ENCODE data around the gene MGMT.
A peak's percentile ranks its signal among the peaks of the same experiment; 100 is the strongest.

Gene MGMT

DNA sequence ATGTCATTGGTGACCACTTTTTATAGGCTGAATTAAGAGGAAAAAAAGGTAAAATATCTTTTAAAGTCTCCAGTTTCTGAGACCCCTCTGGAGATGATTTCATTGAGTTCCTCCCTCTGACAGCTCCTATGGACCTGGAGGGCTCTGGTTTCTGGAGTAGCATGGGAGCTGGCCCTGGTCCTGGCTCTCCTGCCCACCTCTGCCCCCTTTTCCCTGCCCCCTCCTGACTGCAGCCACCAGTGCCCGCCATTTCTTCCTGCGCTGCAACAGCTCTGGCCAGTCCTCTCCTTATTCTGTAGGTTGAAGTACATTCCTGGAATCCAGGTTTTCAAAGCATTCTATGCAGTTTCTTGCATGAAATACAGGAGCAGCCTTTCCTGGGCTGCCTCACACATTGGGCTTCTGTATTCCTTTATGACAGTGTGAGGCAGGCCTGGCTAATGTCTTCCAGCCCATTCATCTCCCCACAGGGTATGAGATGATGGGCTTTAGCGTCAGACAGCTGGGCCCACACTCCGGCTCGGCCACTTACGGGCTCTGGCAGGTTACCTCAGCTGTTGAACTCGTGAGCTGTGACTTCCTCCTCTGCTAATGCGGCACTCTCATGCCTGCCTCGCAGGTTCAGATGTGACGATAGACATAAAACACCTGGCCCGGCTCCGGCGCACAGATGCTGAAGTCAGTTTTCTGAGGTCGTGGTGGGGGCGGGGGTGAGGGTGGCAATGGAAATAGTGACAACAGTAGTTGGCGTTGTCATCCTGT lies 101.7 kb downstream of the MGMT start:
- no peak overlapping the region for H3K27ac ChIP-seq
- peaks cover 0 to 15% (median 8%) of the 10 kb centered on the region in 11 experiments; a peak in 12 of 22 replicates for H3K9me3 ChIP-seq (replicated peaks in 1 of 11)
- no peak overlapping the region for H3K9ac ChIP-seq
- no peak overlapping the region for H3K4me3 ChIP-seq
- peak overlapping the region in 3 of 11 experiments; percentile 1 to 32 (median 2); a peak in 3 of 22 replicates for H3K4me2 ChIP-seq
- H4K20me1 ChIP-seq, result peaks cover 0 to 3% (median 0%) of the 10 kb centered on the region in 11 experiments; a peak in 2 of 22 replicates
- no peak for TF ChIP-seq Cebpa-rat (IDR thresholded peaks at IDR 0.05)
- peaks cover 4 to 36% (median 27%) of the 10 kb centered on the region in 11 experiments; a peak in 17 of 22 replicates for H3K36me3 ChIP-seq
- H3K27me3 ChIP-seq, result no peaks in the 10 kb centered on the region
- H3K4me1 ChIP-seq, result peaks cover 0 to 12% (median 0%) of the 10 kb centered on the region in 10 experiments; a peak in 5 of 20 replicates

DNA sequence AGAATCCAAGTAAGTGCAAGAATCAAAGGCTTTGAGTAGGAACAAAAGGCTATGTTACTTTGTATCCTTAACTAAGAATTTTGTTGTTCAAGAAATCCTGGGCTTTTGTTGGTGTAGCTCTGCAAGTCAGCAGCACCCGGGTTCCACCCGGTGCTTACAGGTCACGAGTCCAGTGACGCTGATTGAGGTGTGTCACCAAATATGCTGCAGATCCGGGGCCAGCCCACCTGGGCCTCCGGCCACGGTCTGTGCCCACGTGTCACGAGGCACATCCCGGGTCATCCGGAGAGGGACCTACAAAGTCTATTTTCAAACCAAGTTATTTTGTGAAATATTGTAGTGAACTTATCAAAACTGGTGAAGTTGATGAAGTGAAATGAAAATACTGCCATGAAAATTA lies 103.1 kb downstream of the MGMT start:
- H3K27me3 ChIP-seq, result no peaks in the 10 kb centered on the region
- TF ChIP-seq Cebpa-rat (IDR thresholded peaks at IDR 0.05), result no peak
- no peak overlapping the region for H3K27ac ChIP-seq
- H3K9ac ChIP-seq, result no peak overlapping the region
- peaks cover 6 to 27% (median 19%) of the 10 kb centered on the region in 11 experiments; a peak in 20 of 22 replicates for H3K9me3 ChIP-seq (replicated peaks in 1 of 11)
- peaks cover 0 to 3% (median 0%) of the 10 kb centered on the region in 11 experiments; a peak in 2 of 22 replicates for H4K20me1 ChIP-seq
- peaks cover 0 to 12% (median 0%) of the 10 kb centered on the region in 10 experiments; a peak in 5 of 20 replicates for H3K4me1 ChIP-seq
- no peak overlapping the region for H3K4me3 ChIP-seq
- no peak overlapping the region for H3K4me2 ChIP-seq
- peaks cover 10 to 48% (median 27%) of the 10 kb centered on the region in 11 experiments; a peak in 18 of 22 replicates for H3K36me3 ChIP-seq

DNA sequence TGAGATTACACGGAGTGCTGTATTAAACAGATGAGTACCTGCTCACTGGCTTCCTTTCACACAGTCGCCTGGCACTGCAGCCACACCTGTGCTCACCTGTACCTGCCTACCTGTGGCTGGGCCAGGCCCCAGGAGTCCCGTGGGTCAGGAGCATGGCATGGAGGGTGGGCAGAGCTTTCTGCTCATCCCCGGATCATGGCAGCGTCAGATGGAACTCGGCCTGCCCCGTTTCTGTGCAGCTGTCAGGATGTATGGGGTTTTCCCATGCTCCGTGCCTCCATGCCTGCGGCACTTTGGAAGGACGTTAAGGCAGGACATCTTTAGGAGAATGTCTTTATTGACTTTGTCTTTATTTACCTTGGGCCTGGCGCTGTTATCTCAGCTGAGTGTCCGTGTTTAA lies 112.2 kb downstream of the MGMT start:
- Histone ChIP-seq H3K9ac (no peak overlapping the region), H3K4me1 (peaks cover 0 to 25% (median 17%) of the 10 kb centered on the region in 10 experiments; a peak in 13 of 20 replicates), H4K20me1 (no peaks in the 10 kb centered on the region), H3K27ac (no peak overlapping the region), H3K36me3 (peaks cover 0 to 27% (median 7%) of the 10 kb centered on the region in 11 experiments; a peak in 11 of 22 replicates), H3K9me3 (replicated peaks in 1 of 11) (peaks cover 6 to 40% (median 27%) of the 10 kb centered on the region in 11 experiments; a peak in 21 of 22 replicates), H3K27me3 (no peaks in the 10 kb centered on the region), H3K4me3 (no peak overlapping the region), H3K4me2 (no peak overlapping the region)
- no peak for TF ChIP-seq Cebpa-rat (IDR thresholded peaks at IDR 0.05)

DNA sequence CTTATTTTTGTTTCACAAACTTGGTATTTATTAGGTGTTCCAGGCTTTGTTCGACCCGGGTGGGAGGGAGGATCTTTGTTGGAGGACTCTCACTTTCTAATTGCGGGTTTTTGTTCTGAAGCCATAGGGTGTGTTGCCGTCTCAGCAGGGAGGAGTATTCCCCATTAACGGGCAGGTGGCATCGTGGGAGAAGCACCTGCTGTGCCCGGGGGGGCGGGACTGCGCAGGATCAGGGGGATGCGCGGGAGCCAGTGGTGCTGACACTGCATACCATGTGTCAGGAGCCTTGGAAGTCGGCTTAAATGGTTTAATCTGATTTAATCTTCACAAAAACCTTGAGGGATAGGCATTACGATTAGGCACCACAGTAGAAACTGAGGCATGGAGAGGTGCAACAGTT lies 113.0 kb downstream of the MGMT start:
- peak overlapping the region in 4 of 11 experiments; percentile 14 to 28 (median 24); a peak in 3 of 22 replicates for H3K27ac ChIP-seq
- H3K4me2 ChIP-seq, result peak overlapping the region in 3 of 11 experiments; percentile 24 to 38 (median 32); a peak in 2 of 22 replicates
- peaks cover 0 to 26% (median 6%) of the 10 kb centered on the region in 11 experiments; a peak in 13 of 22 replicates for H3K36me3 ChIP-seq
- H3K9me3 ChIP-seq (replicated peaks in 1 of 11), result peaks cover 6 to 41% (median 26%) of the 10 kb centered on the region in 11 experiments
- peaks cover 0 to 30% (median 22%) of the 10 kb centered on the region in 10 experiments; a peak in 14 of 20 replicates for H3K4me1 ChIP-seq
- H3K4me3 ChIP-seq, result no peak overlapping the region
- H3K27me3 ChIP-seq, result no peaks in the 10 kb centered on the region
- no peak for TF ChIP-seq Cebpa-rat (IDR thresholded peaks at IDR 0.05)
- H4K20me1 ChIP-seq, result no peaks in the 10 kb centered on the region
- no peak overlapping the region for H3K9ac ChIP-seq

DNA sequence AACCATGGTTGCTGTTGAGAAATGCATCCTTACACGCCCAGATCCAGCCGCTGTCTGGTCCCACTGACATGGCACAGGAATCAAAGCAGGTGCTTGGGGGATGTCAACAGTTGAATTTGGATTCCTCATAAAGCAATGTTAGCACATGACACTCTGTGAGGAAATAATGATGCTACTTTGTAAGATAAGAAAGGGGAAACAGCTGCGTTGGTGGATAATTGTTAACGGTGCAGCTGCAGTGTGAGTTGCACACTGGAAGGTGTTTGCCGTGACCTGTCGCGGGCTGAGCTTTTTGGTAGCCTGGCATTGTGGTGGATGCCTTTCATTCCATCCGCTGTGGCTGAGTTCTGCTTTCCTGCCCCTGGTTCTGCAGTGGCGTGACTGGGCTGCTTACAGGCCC lies 113.9 kb downstream of the MGMT start:
- peak in 1 of 11 experiments; percentile 6; a peak in 1 of 22 replicates for TF ChIP-seq Cebpa-rat (IDR thresholded peaks at IDR 0.05)
- no peak overlapping the region for H3K27ac ChIP-seq
- H3K4me2 ChIP-seq, result peak overlapping the region in 5 of 11 experiments; percentile 4 to 38 (median 24); a peak in 3 of 22 replicates
- peaks cover 0 to 34% (median 15%) of the 10 kb centered on the region in 11 experiments; a peak in 14 of 22 replicates for H3K36me3 ChIP-seq
- no peaks in the 10 kb centered on the region for H4K20me1 ChIP-seq
- no peaks in the 10 kb centered on the region for H3K27me3 ChIP-seq
- H3K9me3 ChIP-seq (replicated peaks in 1 of 11), result peaks cover 15 to 50% (median 35%) of the 10 kb centered on the region in 11 experiments
- H3K9ac ChIP-seq, result no peak overlapping the region
- peaks cover 0 to 30% (median 22%) of the 10 kb centered on the region in 10 experiments; a peak in 14 of 20 replicates for H3K4me1 ChIP-seq
- H3K4me3 ChIP-seq, result no peak overlapping the region

DNA sequence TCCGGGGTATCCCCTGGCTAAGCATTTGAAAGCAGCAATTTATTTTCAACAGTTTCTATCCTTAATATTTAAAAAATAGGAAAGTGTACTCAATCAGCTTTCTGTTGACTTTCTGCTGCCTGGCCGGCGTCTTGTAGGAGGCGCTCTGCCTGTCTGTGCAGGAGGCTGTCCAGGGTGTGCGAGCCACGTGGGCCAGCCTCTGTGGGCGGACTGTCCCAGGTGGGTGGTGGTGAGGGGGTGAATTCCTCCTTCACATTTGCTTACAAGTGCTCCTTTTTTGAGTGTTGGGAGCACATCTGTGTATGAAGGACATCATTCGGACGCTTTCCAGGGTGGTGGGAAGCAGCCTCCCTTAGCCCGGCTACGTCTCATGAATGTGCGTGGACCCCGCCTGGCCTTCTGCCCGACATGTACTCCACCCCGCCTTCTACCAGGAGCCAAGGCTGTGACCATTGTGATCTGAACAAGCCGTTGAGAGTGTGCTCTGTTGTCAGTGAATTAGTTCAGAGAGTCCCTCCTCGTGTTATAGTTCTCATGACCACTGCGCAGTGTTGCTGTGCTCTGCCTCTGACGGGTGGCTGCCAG lies 114.9 kb downstream of the MGMT start:
- H3K9ac ChIP-seq, result no peak overlapping the region
- H3K27ac ChIP-seq, result peak overlapping the region in 1 of 11 experiments; percentile 16; a peak in 1 of 22 replicates
- no peak overlapping the region for H3K4me2 ChIP-seq
- peaks cover 0 to 30% (median 22%) of the 10 kb centered on the region in 10 experiments; a peak in 14 of 20 replicates for H3K4me1 ChIP-seq
- no peaks in the 10 kb centered on the region for H3K27me3 ChIP-seq
- peaks cover 7 to 45% (median 25%) of the 10 kb centered on the region in 11 experiments; a peak in 16 of 22 replicates for H3K36me3 ChIP-seq
- no peaks in the 10 kb centered on the region for H4K20me1 ChIP-seq
- peaks cover 25 to 60% (median 45%) of the 10 kb centered on the region in 11 experiments for H3K9me3 ChIP-seq (replicated peaks in 1 of 11)
- no peak overlapping the region for H3K4me3 ChIP-seq
- TF ChIP-seq Cebpa-rat (IDR thresholded peaks at IDR 0.05), result no peak

DNA sequence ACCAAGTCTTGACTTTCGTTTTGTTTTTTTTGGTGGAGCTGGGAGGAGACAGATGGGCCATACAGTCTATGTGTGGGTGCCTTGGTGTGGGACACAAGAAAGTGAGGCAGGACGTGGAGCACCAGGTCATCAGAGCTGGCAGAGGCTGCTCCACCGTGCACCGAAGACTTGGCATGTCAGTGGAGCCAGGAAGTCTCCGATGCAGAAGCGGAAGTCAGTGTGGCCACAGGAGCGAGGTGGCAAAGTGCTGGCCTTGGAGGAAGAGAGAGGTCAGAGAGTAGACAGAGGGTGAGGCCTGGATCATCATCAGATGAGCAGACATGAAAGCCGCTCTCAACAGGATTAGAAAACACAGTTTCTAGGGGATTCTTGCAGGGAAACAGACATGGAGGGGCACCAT lies 116.8 kb downstream of the MGMT start:
- no peak for TF ChIP-seq Cebpa-rat (IDR thresholded peaks at IDR 0.05)
- peak overlapping the region in 7 of 11 experiments; percentile 7 to 32 (median 27); a peak in 9 of 22 replicates for H3K4me2 ChIP-seq
- peaks cover 25 to 62% (median 43%) of the 10 kb centered on the region in 11 experiments for H3K36me3 ChIP-seq
- no peak overlapping the region for H3K9ac ChIP-seq
- no peaks in the 10 kb centered on the region for H4K20me1 ChIP-seq
- no peaks in the 10 kb centered on the region for H3K27me3 ChIP-seq
- no peak overlapping the region for H3K27ac ChIP-seq
- H3K4me3 ChIP-seq, result no peak overlapping the region
- H3K9me3 ChIP-seq (replicated peaks in 1 of 11), result peaks cover 44 to 79% (median 64%) of the 10 kb centered on the region in 11 experiments
- peaks cover 0 to 30% (median 22%) of the 10 kb centered on the region in 10 experiments; a peak in 14 of 20 replicates for H3K4me1 ChIP-seq

DNA sequence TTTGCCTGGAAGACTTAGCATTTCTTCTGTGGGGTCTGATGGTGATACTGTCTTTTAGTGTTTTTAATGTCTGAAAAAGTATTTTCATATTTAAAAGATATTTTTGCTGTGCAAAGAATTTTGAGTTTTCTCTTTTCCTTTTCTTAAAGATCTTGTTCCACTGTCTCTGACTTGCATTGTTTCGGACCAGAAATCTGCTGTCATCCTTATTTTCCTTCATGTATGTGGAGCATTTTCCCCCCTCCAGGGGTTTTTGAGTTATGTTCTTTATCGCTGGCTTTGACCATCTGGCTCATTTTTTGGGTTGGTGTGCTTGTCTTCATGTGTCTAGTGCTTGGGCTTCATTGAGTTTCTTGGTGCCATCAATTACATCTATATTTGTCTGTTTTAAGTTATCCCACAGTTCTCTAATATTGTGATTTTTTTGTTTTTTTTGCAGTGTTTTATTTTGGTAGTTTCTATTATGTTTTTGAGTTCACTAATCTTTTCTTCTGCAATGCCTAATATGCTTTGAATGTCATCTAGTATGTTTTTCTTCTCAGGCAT lies 119.9 kb downstream of the MGMT start:
- Histone ChIP-seq H4K20me1 (no peaks in the 10 kb centered on the region), H3K4me1 (peaks cover 0 to 16% (median 13%) of the 10 kb centered on the region in 10 experiments; a peak in 14 of 20 replicates), H3K9ac (no peak overlapping the region), H3K27ac (no peak overlapping the region), H3K27me3 (no peaks in the 10 kb centered on the region), H3K36me3 (peaks cover 32 to 86% (median 65%) of the 10 kb centered on the region in 11 experiments), H3K4me2 (no peak overlapping the region), H3K4me3 (peak overlapping the region in 1 of 10 experiments; percentile 4; a peak in 1 of 20 replicates), H3K9me3 (replicated peaks in 1 of 11) (peaks cover 63 to 88% (median 72%) of the 10 kb centered on the region in 11 experiments)
- TF ChIP-seq Cebpa-rat (IDR thresholded peaks at IDR 0.05), result no peak

Measured in BLaER1 treated with 17β-estradiol and CSF1 and Interleukin-3, amounts not matched to agents 10 nM and 100 nM (cell line).